Gastrocnemius medialis (tissue), 4 donors: ENCODE measurements around the gene SMAD3.

Experiments
- CTCF ChIP-seq, 5 experiments: fragments of 450-650 bp in 3 of 5; fragments of 200-600 bp in 2 of 5; sonication (generic) in 2 of 5; IDR thresholded peaks in 4 of 5; conservative IDR thresholded peaks in 1 of 5; 1 replicate in 4 of 5; 2 replicates in 1 of 5; pipeline ENCODE4 v1.5.1; 2016 to 2019; ENCODE audit warnings: antibody characterized with exemption in 5 of 5, mild to moderate bottlenecking in 3 of 5, moderate library complexity in 3 of 5
- POLR2A ChIP-seq, 2 donors: fragments of 450-650 bp; IDR thresholded peaks; one replicate each; pipeline ENCODE4 v1.6.1; 2017; ENCODE audit warnings: antibody characterized with exemption in 2 of 2, mild to moderate bottlenecking in 2 of 2, moderate library complexity in 2 of 2

GRCh38 chr15:67208396-67208795, 143.0 kb downstream of the SMAD3 start:
- TF ChIP-seq CTCF (IDR thresholded peaks at IDR 0.05 in 4 of 5, conservative IDR thresholded peaks at IDR 0.05 in 1 of 5) (no peak), POLR2A (IDR thresholded peaks at IDR 0.05) (no peak)
